Midbrain (tissue), 1 donor: ENCODE results near the gene FGF8.

Source experiments
- DNase-seq: peaks from one replicate; lab custom pipeline; 2025; lab: John Stamatoyannopoulos, UW

Gene FGF8

DNA sequence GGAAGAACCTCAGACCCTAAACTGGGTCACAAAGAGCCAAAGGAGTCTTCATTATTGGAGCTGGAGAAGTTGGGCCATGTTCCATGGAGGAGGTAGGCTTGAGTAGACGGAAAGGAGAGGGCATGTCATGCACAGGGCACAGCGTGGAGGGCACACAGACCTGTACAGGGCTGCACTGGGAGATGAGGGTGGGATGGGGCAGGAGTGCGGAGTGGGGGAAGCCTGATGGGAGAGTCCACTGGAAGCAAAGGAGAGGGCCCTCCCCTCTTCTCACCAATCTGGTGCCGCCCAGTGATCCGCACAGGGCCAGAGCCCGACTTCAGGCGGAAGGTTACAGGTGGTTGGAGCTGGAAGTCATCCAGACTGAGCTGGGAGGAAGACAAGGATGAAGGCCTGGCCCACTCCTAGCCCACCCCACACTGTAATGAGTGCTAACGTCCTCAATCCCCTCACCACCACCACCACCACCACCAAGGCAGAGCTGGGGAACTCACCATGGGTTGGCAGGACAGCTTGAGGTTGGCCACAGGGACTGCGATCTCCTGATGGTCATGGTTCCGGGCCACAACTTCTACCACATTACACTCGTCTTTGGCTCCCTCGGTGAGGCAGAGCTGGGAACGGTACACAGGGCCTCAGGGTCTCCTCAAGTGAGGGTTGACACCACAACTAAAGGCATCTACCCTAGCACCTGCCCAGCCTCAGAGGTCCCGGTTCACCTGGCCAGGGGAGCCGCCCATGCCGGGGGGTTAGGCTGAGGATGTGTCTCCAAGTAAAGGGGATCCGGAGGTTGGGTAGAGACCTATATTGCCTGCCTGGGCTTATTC lies 6.3 kb upstream of the FGF8 start:
- no peak for DNase-seq

- no peak for DNase-seq
Measured at GRCh38 chr10:101781655-101781983, 5.7 kb upstream of the FGF8 start.

DNA sequence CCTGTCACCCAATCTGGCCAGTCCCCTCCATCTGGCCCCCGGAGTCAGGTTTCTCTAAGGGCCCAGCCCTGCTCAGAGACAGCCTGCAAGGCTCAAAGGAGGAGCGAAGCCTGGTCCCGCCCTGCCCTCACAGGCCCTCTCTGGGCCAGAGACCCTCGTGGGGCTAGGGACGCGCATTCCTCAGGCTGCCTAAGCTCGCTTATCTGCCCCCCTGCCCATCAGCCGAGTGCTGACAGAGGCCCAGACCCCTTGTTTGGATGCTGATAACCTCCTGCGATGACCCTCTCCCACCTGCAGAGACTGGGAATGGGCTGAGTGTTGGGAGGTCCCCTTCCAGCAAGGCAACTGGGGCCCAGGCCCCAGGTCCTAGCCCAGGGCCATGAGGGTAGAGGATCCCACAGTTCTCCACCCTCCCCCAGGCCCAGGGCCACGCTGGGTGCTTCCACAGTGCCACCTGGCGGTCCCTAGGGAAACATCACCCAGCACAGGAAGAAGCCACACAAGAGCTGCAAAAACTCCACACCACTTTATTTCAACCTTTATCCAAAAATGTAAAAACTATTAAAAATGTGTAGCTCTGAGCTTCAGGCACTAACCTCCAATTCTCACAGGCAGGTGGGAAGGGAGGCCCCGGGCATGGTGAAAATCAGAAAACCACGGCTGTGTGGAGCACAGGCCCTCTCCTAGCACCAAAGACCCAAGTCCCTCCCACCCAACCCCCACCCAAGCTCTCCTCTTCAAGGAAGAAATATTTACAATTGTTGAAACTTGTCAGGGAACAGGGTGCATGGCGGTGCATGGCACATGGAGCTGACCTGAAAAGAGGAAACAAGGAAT lies 5.1 kb upstream of the FGF8 start:
- DNase-seq = peak; percentile 65

DNA sequence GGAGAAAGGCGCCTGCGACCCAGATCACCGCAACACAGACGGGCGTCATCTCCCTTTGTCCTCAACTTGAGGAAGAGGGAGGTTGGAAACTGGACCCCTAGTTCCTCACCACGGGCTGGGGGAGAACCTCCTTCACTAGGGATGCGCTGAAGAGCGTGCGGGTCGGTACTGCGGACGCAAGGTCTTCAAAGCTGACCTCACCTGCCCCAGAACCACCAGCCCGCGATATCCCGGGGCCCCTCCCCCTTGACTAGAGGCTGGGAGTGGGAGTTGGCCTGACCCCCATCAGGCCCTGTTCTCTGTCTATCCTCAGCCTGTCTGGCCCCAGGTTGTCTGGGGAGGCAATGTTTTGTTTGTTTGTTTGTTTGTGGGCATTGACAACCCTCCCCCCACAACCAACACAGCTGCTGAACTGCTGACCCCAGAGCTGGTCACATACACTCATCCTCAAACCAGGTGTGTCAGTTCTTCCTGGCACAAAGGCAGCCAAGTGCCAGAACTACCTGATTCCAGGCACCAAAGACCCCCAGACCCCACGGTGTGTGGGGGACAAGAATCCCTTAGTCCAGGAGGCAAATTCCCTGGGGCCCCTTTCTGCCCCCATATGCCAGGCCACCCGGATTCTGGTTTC lies 4.4 kb upstream of the FGF8 start:
- no peak for DNase-seq

DNA sequence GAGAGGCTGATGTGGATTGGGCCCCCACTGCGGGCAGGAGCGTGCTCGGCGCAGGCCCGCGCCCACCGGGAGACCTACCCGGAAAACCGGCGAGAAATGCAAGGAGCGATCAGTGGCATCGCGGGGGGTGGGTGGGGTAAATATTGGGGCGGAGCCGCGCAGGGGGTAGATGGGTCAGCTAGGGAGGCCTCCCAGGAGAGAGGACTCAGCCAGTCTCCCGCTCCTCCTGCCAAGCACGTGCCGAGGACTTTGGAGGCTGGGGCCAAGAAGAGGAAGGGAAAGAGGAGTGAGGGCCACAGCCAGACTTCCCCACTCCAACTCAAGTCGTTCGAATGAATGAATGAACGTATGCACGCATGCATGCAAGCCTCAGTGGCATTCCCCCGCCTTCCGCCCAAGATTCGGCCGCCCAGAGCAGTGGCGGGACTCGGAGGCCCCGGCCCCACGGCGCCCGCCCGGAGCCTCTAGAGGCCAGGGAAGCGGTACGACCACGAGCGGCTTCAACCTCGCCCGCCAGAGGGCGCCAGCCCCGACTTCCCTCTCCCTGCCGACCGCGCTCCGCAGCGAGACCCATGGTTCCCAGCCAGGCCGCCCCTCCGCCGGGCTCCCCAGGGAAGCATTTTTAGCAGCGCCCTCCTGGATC lies 3.8 kb upstream of the FGF8 start:
- peak; percentile 59 for DNase-seq

DNA sequence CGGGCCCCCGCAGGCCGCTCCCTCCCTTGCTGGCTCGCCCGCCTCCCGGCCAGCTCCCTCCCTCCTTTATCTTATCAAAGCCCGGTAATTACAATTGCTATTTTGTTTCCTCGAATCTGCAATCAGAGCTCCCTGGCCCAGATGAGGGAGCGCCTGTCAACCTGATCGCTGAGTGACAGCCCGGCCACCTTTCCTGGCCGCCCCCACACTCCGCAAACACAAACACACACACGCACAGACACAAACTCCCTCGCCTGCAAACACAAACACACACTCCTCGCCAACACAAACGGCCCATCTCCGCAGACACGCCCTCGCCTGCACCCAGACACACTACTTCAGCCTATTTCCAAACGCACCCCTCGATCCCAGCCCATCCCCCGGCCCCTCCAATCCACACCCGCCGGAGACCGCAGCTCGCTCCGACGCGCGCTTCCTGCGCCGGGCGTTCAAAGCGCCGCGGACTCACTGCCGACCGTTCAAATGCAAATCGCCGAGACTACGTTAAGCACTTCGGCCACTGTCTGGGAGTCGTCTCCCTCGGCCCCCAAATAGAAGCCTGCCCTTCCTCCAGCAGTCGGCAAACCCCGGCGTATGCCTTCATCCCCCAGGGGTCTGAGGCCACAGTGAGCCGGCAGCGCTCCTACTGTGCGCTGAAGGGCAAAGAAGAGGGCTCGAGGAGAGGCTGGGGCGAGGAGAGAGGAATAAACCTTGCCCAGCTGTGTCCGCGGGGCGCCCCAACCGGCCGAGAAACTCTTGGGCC lies 3.0 kb upstream of the FGF8 start:
- DNase-seq = no peak

- DNase-seq = no peak
Measured at GRCh38 chr10:101778151-101778780, 2.4 kb upstream of the FGF8 start.

DNA sequence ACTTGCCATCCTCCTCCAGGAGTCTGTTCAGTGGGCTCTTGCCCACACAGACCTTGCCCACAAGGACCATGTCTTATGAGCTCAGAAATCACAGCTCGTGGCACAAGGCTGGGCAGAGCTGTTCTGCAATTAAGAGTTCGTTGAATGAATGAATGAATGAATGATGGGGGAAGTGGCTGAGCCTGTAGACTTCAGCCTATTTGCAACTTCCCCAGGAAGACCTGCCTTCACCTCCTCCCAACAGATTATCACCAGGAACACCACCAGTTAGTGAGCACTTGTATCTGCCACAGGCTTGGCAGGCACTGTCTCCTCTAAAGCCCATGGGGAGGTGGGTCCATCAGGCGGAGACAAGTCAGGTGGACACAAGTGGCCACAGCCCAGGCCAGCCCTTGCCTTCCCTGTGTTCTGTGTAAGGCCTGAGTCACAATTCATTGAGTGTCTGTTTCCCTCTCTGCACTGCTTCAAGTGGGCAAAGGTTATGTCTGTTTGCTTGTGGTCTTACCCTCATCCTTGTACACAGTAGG lies 1.8 kb upstream of the FGF8 start:
- DNase-seq = no peak

- DNase-seq = no peak
Measured at GRCh38 chr10:101776161-101776817, 375 bp upstream of the FGF8 start.

DNA sequence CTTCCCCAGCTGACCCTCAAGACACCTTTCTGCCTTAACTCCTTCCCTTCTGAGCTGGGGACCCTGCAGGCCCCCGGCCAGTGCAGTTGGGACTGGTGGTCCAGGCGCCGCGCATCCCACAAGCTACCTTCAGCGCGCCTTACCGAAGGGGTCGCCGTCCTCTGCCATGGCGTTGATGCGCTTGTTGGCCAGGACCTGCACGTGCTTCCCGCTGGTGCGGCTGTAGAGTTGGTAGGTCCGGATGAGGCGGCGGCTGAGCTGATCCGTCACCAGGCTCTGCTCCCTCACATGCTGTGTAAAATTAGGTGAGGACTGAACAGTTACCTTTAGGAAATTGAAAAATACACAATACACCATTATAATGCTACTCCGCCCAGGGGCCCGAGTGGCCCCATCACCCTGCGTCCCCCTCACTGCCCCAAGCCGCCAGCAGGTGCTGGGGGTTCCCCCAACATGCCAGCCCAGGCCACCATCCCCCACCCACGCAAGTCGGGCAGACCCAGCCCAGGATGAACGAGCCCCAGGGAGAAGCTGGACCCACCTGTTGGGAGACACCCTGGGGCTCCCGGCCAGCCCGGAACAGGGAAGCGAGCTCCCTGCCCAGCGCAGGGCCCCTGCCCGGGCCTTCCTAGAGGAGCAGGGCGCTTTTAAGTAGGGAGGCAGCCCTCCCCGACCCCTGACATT lies 1.2 kb downstream of the FGF8 start:
- no peak for DNase-seq

DNA sequence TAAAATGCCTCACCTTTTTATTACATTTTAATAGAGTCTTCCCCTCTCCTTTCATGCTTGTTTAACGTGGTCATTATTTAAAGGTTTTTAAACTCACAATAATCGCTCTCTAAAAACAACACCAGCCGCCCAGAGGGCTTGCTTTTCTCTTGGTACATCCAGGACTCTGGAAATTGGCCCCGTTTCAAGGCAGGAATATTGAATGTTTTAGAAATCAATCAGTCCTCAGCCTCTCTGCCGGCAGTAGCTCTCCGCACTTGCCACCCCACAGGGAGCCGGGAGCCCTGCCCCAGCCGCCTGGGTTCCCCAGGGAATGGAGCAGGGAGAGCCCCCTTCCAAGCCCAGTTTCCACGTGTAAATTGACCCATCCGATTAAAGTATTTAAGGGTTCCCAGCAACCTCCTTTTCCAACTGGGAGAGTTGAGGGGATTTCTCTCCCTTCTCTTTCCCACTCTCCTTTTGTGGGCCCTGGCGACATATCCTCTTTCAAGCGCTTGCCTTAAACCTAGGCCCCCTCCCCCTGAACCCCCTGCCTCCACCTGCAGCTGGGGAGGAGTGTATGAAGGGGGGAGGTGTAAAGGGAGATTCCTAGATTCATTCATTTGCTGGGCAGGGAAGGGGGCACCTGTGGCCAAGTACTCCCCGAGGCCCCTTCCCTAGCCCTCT lies 1.9 kb downstream of the FGF8 start:
- DNase-seq = no peak

DNA sequence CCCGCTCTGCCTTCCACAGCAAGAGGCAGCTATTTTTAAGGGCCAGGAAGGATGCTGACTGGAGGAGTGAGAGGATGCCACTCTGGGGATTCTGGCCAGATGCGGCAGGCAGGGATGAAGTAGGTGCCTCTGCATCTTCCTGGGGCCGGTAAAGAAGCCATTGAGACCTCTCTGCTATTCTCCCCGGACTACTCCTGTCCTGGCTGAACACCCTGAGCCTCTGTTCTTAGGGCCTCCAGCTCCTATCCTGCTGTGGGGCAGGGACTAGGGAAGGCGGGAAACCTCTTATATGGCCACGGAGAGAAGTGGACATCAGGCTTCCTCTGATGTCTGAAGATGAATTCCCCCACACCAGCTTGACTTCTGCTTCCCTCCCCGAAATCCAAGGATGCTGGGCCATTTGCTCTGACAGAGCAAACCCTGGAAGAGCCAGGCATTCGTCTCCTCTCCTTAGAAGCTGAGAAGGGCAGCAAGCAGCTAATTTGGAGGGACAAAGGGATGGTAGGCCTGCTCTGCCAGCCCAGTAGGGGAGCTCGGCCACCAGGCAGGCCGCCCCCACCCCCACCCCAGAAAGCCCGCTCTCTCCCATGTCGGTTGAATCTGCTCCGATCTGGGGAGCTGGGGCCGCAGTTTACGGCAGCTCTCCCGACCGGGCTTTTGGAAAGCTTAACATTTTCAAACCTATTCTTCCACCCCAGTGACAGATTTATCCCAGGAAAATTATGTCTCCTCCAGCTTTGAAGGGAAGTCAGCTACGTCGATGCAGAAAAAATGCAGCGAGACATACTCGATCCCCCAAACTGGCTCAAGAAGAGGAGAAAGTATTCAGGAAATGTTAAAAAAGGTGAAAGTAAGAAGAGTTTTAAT lies 2.8 kb downstream of the FGF8 start:
- no peak for DNase-seq

DNA sequence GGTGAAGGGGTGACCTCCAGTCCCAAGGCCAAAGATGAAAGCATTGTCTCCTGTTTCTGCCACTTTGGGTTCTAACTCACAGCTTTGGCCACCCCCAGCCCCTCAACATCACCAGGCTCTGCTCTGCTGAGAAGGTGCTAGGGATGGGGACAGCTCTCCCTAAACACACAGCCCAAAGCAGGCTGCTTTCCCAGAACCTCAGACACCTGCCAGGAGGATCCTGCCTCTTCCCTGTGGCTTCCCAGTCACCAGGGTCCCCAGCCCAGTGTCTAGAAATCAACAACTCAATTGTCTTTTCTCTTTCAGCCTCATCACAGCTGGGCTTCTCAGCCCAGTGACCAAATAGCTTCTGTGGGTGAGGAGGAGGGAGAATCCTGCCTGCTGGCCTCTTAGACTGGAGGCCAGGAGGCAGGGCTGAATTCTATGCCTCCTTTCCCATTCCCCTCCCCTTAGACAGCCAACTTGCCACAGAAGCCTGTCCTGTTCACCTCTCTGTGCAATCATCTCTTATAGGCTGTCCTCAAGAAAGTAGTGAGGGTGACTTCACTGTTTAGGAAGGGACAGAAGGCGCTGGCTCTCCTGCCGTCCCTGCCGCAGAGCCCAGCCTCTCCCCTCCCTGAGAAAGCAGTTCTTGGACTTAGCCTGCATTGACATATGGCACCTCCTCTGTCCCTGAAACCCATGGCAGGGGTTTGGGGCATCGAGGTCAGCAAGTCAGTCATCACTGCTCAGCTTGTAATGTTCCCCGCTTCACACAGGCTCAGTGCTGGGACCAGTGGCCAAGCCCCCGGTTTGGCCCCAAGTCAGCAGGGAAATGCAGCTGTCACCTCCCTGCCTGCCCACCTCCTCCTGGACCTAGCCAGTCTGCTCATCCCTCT lies 3.7 kb downstream of the FGF8 start:
- no peak for DNase-seq

GRCh38 chr10:101771380-101771779 lies 4.5 kb downstream of the FGF8 start:
- no peak for DNase-seq

- DNase-seq = no peak
Measured at GRCh38 chr10:101770331-101771215, 5.3 kb downstream of the FGF8 start.

DNA sequence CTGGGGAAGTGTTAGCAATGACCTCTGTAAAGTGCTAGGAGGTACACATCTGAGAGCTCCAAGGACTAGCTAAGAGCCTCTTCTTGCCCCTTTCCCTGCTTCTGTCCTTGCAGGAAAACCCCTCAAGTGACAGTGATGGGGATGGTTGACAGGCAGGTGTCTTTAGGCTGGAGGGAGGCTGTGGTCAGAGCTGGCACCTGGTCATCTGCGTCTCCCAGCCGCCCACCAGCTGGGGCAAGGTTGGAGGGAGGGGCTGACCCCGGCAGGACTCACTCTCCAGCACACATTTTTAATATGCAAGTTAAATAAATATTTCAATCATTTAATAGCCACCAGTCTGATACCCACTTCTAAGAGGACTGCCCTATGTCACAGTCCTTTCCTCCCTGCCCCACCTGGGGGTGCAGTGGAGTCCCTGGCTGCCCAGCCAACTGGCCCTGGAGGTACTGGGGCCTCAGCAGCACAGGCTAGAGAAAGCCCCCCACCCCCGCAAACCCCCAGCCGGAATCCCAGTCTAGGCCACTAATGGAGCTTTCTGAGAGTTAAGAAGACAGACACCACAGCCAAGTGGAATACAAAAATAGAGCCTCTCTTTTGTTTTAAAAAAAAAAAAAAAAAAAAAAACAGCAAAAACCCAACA lies 6.3 kb downstream of the FGF8 start:
- DNase-seq = no peak
